Gastrocnemius medialis (tissue), 4 donors: ENCODE data around the gene PACSIN2. TPM values are rescaled to one million over a fixed set of nuclear protein-coding genes. Genes with fewer than 3 reads are reported as not detected.
"Not testable (repeated sequence)": the region's sequence is repeated elsewhere in the genome, so short reads cannot be mapped to it uniquely, and the experiment has no call there.

Experiments used
- ATAC-seq, 2 donors: fragments of 150-250 bp; one replicate each; pipeline ENCODE4 v1.9.1; 2016
- DNase-seq, 2 donors: peaks; one replicate each; pipeline ENCODE4 v3.0.0-alpha.2; 2019
- H3K27ac ChIP-seq, 4 donors: fragments of 200-600 bp; sonication (generic); 1 replicate in 1 of 4; 2 replicates in 3 of 4; pipeline ENCODE4 v1.5.1; 2016 to 2018; ENCODE audit warnings: mild to moderate bottlenecking in 2 of 4, moderate library complexity in 1 of 4
- H3K27me3 ChIP-seq, 3 donors: fragments of 200-600 bp; sonication (generic) in 2 of 3; 1 replicate in 1 of 3; 2 replicates in 2 of 3; pipeline versions ENCODE4 v1.5.1 to v1.6.0; 2016 to 2019; ENCODE audit warnings: mild to moderate bottlenecking in 1 of 3, moderate library complexity in 1 of 3
- H3K36me3 ChIP-seq, 2 donors: fragments of 200-600 bp; sonication (generic) in 1 of 2; one replicate each; pipeline ENCODE4 v1.5.1; 2017 to 2018
- H3K4me1 ChIP-seq, 2 donors: fragments of 200-600 bp; sonication (generic) in 1 of 2; one replicate each; pipeline ENCODE4 v1.5.1; 2016 to 2017; ENCODE audit warnings: mild to moderate bottlenecking in 2 of 2
- H3K4me3 ChIP-seq, 4 donors: fragments of 200-600 bp; sonication (generic) in 3 of 4; 1 replicate in 1 of 4; 2 replicates in 3 of 4; pipeline ENCODE4 v1.5.1; 2016 to 2019; ENCODE audit warnings: mild to moderate bottlenecking in 2 of 4
- H3K9me3 ChIP-seq, 3 donors: fragments of 200-600 bp; sonication (generic) in 2 of 3; 1 replicate in 1 of 3; 2 replicates in 2 of 3; pipeline ENCODE4 v1.5.1; 2016 to 2019
- CTCF ChIP-seq, 5 experiments: fragments of 450-650 bp in 3 of 5; fragments of 200-600 bp in 2 of 5; sonication (generic) in 2 of 5; IDR thresholded peaks in 4 of 5; conservative IDR thresholded peaks in 1 of 5; 1 replicate in 4 of 5; 2 replicates in 1 of 5; pipeline ENCODE4 v1.5.1; 2016 to 2019; ENCODE audit warnings: antibody characterized with exemption in 5 of 5, mild to moderate bottlenecking in 3 of 5, moderate library complexity in 3 of 5
- POLR2A ChIP-seq, 2 donors: fragments of 450-650 bp; IDR thresholded peaks; one replicate each; pipeline ENCODE4 v1.6.1; 2017; ENCODE audit warnings: antibody characterized with exemption in 2 of 2, mild to moderate bottlenecking in 2 of 2, moderate library complexity in 2 of 2
- in situ Hi-C, 4 donors: fragments of 200-750 bp; cut with MboI; loops; one replicate each; pipeline versions ENCODE4 v1.15.0 to v1.8.0; 2017; ENCODE audit warnings: low sequenced_read_pairs in 4 of 4
- intact Hi-C: fragments of 100-400 bp; cut with DNase I; formaldehyde crosslinking; loops from one replicate; pipeline ENCODE4 v1.15.1; 2023; ENCODE audit warnings: low total_unique reads
- total RNA-seq, 4 donors: library from RNA; depleted of rRNA; stranded (reverse); fragments of >200 nt; gene quantifications; one replicate each; pipeline versions ENCODE4 v1.1.0 to v1.2.3, GENCODE V29; 2016

Gene PACSIN2
- total RNA-seq, 4 donors from 2014 or later = 37.3 to 45.9 (median 39.8) TPM

DNA sequence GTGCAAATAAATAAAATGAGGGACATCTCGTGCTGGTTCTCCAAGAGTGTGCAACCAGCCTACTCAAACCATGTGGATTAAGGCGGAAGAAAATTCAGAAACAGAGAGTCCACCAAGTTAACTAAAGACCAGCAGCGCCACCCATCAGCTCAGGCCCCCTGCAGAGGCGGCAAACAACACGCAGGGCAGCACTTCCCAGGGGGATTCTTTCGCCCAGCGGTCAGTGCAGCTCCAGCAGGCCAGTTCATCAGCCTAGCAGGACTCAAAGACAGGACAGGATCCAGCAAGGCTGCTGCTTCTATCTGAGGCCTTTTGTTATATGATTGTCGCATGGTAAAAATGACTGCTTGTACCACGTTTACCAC, 51.7 kb downstream of the PACSIN2 start:
- Histone ChIP-seq H3K27ac (peak overlapping the region in 2 of 4 donors; percentile 13 to 79), H3K4me3 (no peak overlapping the region), H3K27me3 (no peaks in the 10 kb centered on the region), H3K9me3 (no peaks in the 10 kb centered on the region), H3K36me3 (no peaks in the 10 kb centered on the region), H3K4me1 (peaks cover 46 to 65% of the 10 kb centered on the region in 2 donors)
- ATAC-seq (no peak), DNase-seq (no peak)
- in situ Hi-C loops = loop anchor here in 1 of 4 donors (25.0 kb wide), 1 partner anchor 101 kb away; the partner anchor contains the start of gene ARFGAP3
- TF ChIP-seq CTCF (IDR thresholded peaks at IDR 0.05 in 4 of 5, conservative IDR thresholded peaks at IDR 0.05 in 1 of 5) = no peak
- no peak for TF ChIP-seq POLR2A (IDR thresholded peaks at IDR 0.05)
- intact Hi-C loops = no loop called here

- Histone ChIP-seq H3K9me3 (no peaks in the 10 kb centered on the region), H3K36me3 (no peaks in the 10 kb centered on the region), H3K27ac (peak overlapping the region in 3 of 4 donors; percentile 16 to 79 (median 39)), H3K4me3 (no peak overlapping the region), H3K27me3 (no peaks in the 10 kb centered on the region), H3K4me1 (peaks cover 45 to 67% of the 10 kb centered on the region in 2 donors)
- intact Hi-C loops (no loop called here), in situ Hi-C loops (loop anchor here in 1 of 4 donors (25.0 kb wide), 1 partner anchor 100 kb away; the partner anchor contains the start of gene ARFGAP3)
- no peak for TF ChIP-seq CTCF (IDR thresholded peaks at IDR 0.05 in 4 of 5, conservative IDR thresholded peaks at IDR 0.05 in 1 of 5)
- TF ChIP-seq POLR2A (IDR thresholded peaks at IDR 0.05) = no peak
- no peak for DNase-seq
- no peak for ATAC-seq
Measured at GRCh38 chr22:42962295-42963230, 52.4 kb downstream of the PACSIN2 start.

- DNase-seq (no peak), ATAC-seq (no peak)
- no peak for TF ChIP-seq CTCF (IDR thresholded peaks at IDR 0.05 in 4 of 5, conservative IDR thresholded peaks at IDR 0.05 in 1 of 5)
- Histone ChIP-seq H3K4me1 (peaks cover 39 to 63% of the 10 kb centered on the region in 2 donors), H3K4me3 (no peak overlapping the region), H3K9me3 (no peaks in the 10 kb centered on the region), H3K36me3 (no peaks in the 10 kb centered on the region), H3K27me3 (no peaks in the 10 kb centered on the region), H3K27ac (peak overlapping the region in 3 of 4 donors; percentile 16 to 79 (median 39))
- in situ Hi-C loops = loop anchor here in 1 of 4 donors (25.0 kb wide), 1 partner anchor 100 kb away; the partner anchor contains the start of gene ARFGAP3
- intact Hi-C loops = no loop called here
Measured at GRCh38 chr22:42961810-42962209, 53.1 kb downstream of the PACSIN2 start.

DNA sequence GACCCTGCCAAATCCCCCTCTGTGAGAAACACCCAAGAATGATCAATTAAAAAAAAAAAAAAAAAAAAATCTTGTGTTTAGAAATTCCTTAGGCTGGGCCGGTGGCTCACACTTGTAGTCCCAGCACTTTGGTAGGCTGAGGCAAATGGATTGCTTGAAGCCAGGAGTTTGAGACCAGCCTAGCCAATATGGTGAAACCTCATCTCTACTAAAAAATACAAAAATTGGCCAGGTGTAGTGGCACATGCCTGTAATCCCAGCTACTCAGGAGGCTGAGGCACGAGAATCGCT, 53.6 kb downstream of the PACSIN2 start:
- Histone ChIP-seq H3K27ac (peak overlapping the region in 3 of 4 donors; percentile 16 to 79 (median 39)), H3K4me1 (peaks cover 34 to 62% of the 10 kb centered on the region in 2 donors)
- intact Hi-C loops, H3K36me3 ChIP-seq, DNase-seq, H3K4me3 ChIP-seq, H3K27me3 ChIP-seq, ATAC-seq, H3K9me3 ChIP-seq: not testable (repeated sequence)
- in situ Hi-C loops = loop anchor here in 1 of 4 donors (25.0 kb wide), 1 partner anchor 99 kb away; the partner anchor contains the start of gene ARFGAP3
